NB4 (cell line): Measurements from ENCODE around the gene PEG3.

Experiments
- MYC ChIP-seq: IDR thresholded peaks from 2 replicates; pipeline ENCODE4 v1.6.1; 2011; ENCODE audit warnings: low read depth, low read length
- POLR2A ChIP-seq: IDR thresholded peaks from 2 replicates; pipeline ENCODE4 v1.6.1; 2011; ENCODE audit warnings: mild to moderate bottlenecking; ENCODE audit not compliant: insufficient read length; ENCODE audit errors: extremely low read depth
- TF ChIP-seq, protein P1 (sequence below): IDR thresholded peaks from one replicate; pipeline ENCODE4 v1.5.1; 2012; ENCODE audit warnings: low read depth, low read length
- TF ChIP-seq, protein P2 (sequence below): IDR thresholded peaks from 2 replicates; pipeline ENCODE4 v1.6.1; 2011; ENCODE audit warnings: low read depth, low read length

DNA sequence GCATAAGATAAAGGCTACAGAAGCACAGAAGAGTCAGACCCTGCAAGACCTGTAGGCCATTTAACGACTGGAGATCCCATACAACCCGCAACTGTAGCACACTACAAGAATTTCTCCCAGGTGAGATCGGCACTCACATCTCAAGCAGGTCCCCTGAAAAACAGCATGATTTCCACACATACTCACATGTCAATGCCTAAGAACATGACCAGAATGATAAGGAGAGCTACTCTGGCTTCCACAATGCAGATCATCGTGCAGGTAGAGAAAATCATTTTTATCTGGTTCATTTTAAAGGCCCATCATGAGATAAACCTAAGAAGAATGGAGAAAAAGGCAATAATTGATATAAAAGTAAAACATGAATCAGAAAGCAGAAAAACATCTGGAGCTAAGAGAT lies 17.5 kb upstream of the PEG3 start:
- TF ChIP-seq POLR2A: no peak
- TF ChIP-seq, protein P1, sequence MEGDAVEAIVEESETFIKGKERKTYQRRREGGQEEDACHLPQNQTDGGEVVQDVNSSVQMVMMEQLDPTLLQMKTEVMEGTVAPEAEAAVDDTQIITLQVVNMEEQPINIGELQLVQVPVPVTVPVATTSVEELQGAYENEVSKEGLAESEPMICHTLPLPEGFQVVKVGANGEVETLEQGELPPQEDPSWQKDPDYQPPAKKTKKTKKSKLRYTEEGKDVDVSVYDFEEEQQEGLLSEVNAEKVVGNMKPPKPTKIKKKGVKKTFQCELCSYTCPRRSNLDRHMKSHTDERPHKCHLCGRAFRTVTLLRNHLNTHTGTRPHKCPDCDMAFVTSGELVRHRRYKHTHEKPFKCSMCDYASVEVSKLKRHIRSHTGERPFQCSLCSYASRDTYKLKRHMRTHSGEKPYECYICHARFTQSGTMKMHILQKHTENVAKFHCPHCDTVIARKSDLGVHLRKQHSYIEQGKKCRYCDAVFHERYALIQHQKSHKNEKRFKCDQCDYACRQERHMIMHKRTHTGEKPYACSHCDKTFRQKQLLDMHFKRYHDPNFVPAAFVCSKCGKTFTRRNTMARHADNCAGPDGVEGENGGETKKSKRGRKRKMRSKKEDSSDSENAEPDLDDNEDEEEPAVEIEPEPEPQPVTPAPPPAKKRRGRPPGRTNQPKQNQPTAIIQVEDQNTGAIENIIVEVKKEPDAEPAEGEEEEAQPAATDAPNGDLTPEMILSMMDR: no peak
- TF ChIP-seq, protein P2, sequence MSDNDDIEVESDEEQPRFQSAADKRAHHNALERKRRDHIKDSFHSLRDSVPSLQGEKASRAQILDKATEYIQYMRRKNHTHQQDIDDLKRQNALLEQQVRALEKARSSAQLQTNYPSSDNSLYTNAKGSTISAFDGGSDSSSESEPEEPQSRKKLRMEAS: no peak
- TF ChIP-seq MYC: no peak
